Measurements from ENCODE around the gene TRPC4AP. TPM values are rescaled to one million over a fixed set of nuclear protein-coding genes. Genes with fewer than 3 reads are reported as not detected.

The TRPC4AP gene
- total and polyA plus RNA-seq, 2 of the 8 experiments (the other 6 are each of a cell fraction or from before 2014, with no cell fraction given), result 73.1 to 74.8 TPM

- TF ChIP-seq POLR2A (IDR thresholded peaks at IDR 0.05; ENCODE audit: control extremely low read depth in 1 of 2, low read depth in 2 of 2, low read length in 2 of 2) (peak in 1 of 2 experiments; percentile 93; a peak in 2 of 3 replicates), TCF12 (IDR thresholded peaks at IDR 0.05; ENCODE audit: low read depth, low read length) (no peak), POU5F1 (IDR thresholded peaks at IDR 0.05; ENCODE audit: low read depth, low read length) (no peak), SP1 (IDR thresholded peaks at IDR 0.05; ENCODE audit: low read depth, low read length) (no peak), CBX5 (IDR thresholded peaks at IDR 0.05; ENCODE audit: low read depth, low read length) (no peak), POLR2AphosphoS5 (IDR thresholded peaks at IDR 0.05; ENCODE audit: low read depth, low read length) (peak; percentile 71), NANOG (IDR thresholded peaks at IDR 0.05; ENCODE audit: insufficient read depth, low read depth, low read length, poor library complexity, severe bottlenecking) (no peak), BACH1 (IDR thresholded peaks at IDR 0.05; ENCODE audit: low read length) (no peak), NRF1 (IDR thresholded peaks at IDR 0.05; ENCODE audit: low read depth, low read length) (no peak), TEAD4 (IDR thresholded peaks at IDR 0.05; ENCODE audit: low read depth, low read length) (no peak), CTBP2 (IDR thresholded peaks at IDR 0.05; ENCODE audit: borderline replicate concordance, insufficient read depth, insufficient read length, low read length) (no peak), RFX5 (IDR thresholded peaks at IDR 0.05; ENCODE audit: borderline replicate concordance, low read depth, low read length) (no peak), TAF1 (IDR thresholded peaks at IDR 0.05; ENCODE audit: low read depth, low read length) (peak; percentile 97), RBBP5 (IDR thresholded peaks at IDR 0.05; ENCODE audit: borderline replicate concordance, low read depth, low read length) (peak; percentile 86; the same call in 1 of the 2 replicates), CREB1 (IDR thresholded peaks at IDR 0.05) (peak; percentile 87), YY1 (IDR thresholded peaks at IDR 0.05; ENCODE audit: low read depth, low read length) (peak; percentile 93), MAFK (IDR thresholded peaks at IDR 0.05; ENCODE audit: low read depth, low read length) (no peak), KDM5A (IDR thresholded peaks at IDR 0.05; ENCODE audit: low read length) (no peak), SIX5 (IDR thresholded peaks at IDR 0.05; ENCODE audit: low read depth, low read length) (peak; percentile 72), SP2 (IDR thresholded peaks at IDR 0.05; ENCODE audit: low read length) (no peak), KDM1A (IDR thresholded peaks at IDR 0.05; ENCODE audit: borderline replicate concordance, low read length) (no peak), USF2 (IDR thresholded peaks at IDR 0.05; ENCODE audit: low read length) (peak; percentile 65; the same call in 1 of the 2 replicates), CHD1 (IDR thresholded peaks at IDR 0.05; ENCODE audit: low read depth, low read length) (no peak), TAF7 (optimal IDR thresholded peaks at IDR 0.05; ENCODE audit: borderline replicate concordance, low read depth, low read length) (peak; percentile 89), GABPA (IDR thresholded peaks at IDR 0.05; ENCODE audit: borderline replicate concordance, insufficient read depth, low read length) (no peak), ASH2L (IDR thresholded peaks at IDR 0.05; ENCODE audit: low read length) (peak; percentile 94)
Measured at GRCh38 chr20:35092524-35093266, at the start of gene TRPC4AP (continued).

All from H1 (cell line).